ENCODE data around the gene HECW1. TPM values are rescaled to one million over a fixed set of nuclear protein-coding genes. Genes with fewer than 3 reads are reported as not detected.

HECW1 gene
- total RNA-seq, 1 donor from 2014 or later = 2.6 TPM

- no peak for DNase-seq (ENCODE audit: low spot score)
These were observed 30.3 kb downstream of the HECW1 start for GRCh38 chr7:43142703-43143102.

GRCh38 chr7:43143918-43144589, 31.6 kb downstream of the HECW1 start:
- no peak for DNase-seq (ENCODE audit: low spot score)

- no peak for DNase-seq (ENCODE audit: low spot score)
These were observed 35.8 kb downstream of the HECW1 start for GRCh38 chr7:43148161-43148731.

GRCh38 chr7:43151076-43151475, 38.6 kb downstream of the HECW1 start:
- DNase-seq (ENCODE audit: low spot score) = no peak

- no peak for DNase-seq (ENCODE audit: low spot score)
These were observed 40.2 kb downstream of the HECW1 start for GRCh38 chr7:43152696-43153095.

GRCh38 chr7:43155636-43156035, 43.2 kb downstream of the HECW1 start:
- DNase-seq (ENCODE audit: low spot score) = no peak

- no peak for DNase-seq (ENCODE audit: low spot score)
These were observed 51.4 kb downstream of the HECW1 start for GRCh38 chr7:43163885-43164284.

- no peak for DNase-seq (ENCODE audit: low spot score)
These were observed 52.3 kb downstream of the HECW1 start for GRCh38 chr7:43164757-43165156.

GRCh38 chr7:43166686-43167085, 54.2 kb downstream of the HECW1 start:
- no peak for DNase-seq (ENCODE audit: low spot score)

- no peak for DNase-seq (ENCODE audit: low spot score)
These were observed 56.6 kb downstream of the HECW1 start for GRCh38 chr7:43169076-43169475.

- no peak for DNase-seq (ENCODE audit: low spot score)
These were observed 58.1 kb downstream of the HECW1 start for GRCh38 chr7:43170571-43170970.

GRCh38 chr7:43175570-43176200, 63.2 kb downstream of the HECW1 start:
- DNase-seq (ENCODE audit: low spot score) = no peak

GRCh38 chr7:43179393-43179792, 66.9 kb downstream of the HECW1 start:
- no peak for DNase-seq (ENCODE audit: low spot score)

GRCh38 chr7:43192806-43193460, 80.5 kb downstream of the HECW1 start:
- DNase-seq (ENCODE audit: low spot score) = no peak

- DNase-seq (ENCODE audit: low spot score) = no peak
These were observed 81.4 kb downstream of the HECW1 start for GRCh38 chr7:43193893-43194292.

- no peak for DNase-seq (ENCODE audit: low spot score)
These were observed 82.8 kb downstream of the HECW1 start for GRCh38 chr7:43195256-43195655.

- DNase-seq (ENCODE audit: low spot score) = no peak
These were observed 83.3 kb downstream of the HECW1 start for GRCh38 chr7:43195768-43196167.

- no peak for DNase-seq (ENCODE audit: low spot score)
These were observed 83.9 kb downstream of the HECW1 start for GRCh38 chr7:43196379-43196778.

GRCh38 chr7:43198016-43198415, 85.6 kb downstream of the HECW1 start:
- DNase-seq (ENCODE audit: low spot score) = no peak

GRCh38 chr7:43198599-43199090, 86.2 kb downstream of the HECW1 start:
- no peak for DNase-seq (ENCODE audit: low spot score)

GRCh38 chr7:43199371-43200160, 87.1 kb downstream of the HECW1 start:
- DNase-seq (ENCODE audit: low spot score) = no peak
